GM19351 (cell line): ENCODE data around the gene VASN.

ENCODE experiments used
- ATAC-seq: cut with Tn5 transposase; IDR thresholded peaks from one replicate; pipeline ENCODE4 v1.9.1; 2021; ENCODE audit warnings: mild to moderate bottlenecking, moderate library complexity; ENCODE audit not compliant: unreplicated experiment

Gene VASN

DNA sequence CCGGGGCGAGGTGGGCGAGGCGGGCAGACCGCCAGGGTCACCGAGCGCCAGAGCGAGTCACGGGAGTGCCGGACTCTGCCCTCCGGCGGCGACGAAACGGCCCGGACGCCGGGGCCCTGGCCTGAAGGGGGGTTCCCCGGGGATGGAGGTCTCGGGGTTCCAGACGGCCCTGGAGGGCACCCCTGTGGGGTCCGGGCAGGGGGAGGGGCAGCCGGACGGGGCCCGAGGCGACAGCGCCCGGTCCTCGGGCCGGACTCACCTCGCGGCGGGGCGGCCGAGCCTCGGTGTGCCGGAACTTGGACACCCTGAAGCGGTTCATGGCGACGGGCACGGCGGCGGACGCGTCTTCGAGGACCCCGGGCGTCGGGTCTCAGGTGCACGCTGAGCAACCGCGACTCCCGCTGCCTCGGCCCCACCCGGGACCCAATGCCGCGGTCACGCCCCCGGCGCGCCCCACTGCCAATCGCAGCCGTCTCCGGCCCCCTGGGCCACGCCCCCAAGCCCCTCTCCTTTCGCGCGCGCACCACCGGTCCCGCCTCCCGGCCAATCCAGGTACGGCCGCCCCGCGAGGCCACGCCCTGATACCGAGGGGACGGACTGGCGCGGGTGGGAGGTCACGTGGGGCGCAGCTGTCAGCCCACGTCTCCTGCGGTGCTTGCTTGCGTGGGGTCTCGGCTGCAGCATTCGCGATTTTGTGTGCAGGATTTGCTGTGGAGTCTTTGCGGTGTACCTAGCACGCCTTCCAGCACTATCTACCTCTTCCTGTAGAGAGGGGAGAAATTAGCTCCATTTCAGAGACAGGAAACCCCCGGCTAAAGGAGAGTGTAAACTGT, 44.8 kb downstream of the VASN start, which contains the start of gene CORO7:
Gene CORO7, minus strand, starts transcription at position 397 of the 833 bp plus-strand sequence. Its CDS starts 78 bp downstream, at position 319.
- ATAC-seq: peak; percentile 58

DNA sequence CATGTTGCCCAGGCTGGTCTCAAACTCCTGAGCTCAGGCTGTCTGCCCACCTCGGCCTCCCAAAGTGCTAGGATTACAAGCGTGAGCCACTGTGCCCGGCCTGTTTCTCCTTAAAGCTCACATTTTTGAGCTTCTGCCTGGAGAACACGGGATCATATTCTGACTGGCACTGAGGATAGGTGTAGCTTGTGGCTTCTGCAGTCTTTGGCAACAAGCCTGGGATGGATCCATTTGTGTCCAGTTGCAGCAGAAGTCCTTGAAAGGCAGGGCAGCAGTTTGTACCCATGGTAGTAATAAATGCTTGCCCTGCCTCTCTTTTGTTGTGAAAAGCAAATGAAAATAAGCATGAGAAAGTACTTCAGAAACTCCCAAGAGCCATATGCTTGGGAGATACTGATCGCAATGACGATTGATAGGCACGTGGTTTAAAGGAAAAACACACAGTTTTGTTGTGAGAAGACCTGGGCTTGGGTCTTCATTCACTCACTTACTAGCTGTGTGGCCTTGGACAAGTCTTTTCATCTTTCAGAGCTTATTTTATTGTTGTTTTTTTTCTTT, 47.8 kb downstream of the VASN start:
- no peak for ATAC-seq

DNA sequence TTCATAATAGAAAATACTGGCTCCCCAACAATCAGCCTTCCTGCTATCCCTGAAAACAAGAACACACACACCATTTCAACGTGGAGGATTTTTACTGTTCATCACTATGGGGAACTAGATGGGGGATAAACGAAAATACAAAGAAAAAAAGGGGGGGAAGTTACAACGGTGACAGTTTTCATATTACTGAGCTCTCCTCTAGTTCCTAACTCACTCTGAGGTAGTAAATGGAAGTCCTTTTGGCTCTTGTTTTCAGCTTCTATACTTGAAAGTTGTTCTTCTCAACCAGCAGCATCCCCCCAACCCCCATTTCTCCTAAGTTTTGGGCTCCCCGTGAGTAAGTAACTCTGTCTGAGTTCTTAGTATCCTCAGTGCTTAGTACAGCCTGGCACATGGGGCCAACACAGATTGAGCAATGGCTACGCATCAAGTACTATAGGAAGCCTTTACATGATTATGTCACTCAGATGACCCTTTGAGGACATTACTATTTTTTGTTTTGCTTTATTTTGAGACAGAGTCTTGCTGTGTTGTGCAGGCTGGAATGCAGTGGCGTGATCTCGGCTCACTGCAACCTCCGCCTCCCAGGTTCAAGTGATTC, 49.0 kb downstream of the VASN start:
- ATAC-seq: no peak

DNA sequence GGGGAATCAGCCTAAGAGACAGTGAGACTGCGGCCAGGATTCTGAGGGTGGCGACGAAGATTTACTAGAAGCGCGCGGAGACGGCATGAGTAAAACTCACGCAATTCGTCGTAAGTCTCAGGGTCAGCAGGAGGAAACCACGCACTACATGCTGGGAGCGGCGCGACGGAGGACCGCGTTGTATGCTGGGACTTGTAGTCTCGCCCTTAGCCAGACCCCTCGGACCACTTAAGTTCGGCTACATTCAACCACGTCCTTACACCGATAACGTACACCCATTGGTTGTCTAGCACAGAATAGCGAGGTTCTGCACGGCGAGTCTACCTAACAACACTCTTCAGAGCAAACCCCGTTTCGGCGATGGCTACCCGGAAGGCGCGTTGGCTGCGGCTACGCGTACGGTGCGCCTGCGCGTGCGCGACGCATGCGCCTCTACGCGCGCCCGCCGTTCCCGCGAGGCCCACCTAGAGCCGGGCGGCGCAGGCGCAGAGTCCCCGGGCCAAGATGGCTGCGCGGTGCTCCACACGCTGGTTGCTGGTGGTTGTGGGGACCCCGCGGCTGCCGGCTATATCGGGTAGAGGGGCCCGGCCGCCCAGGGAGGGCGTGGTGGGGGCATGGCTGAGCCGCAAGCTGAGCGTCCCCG, 53.9 kb downstream of the VASN start, which contains the start of gene DNAJA3:
Gene DNAJA3, plus strand, starts transcription at position 491 of the 643 bp plus-strand sequence. Its CDS starts 14 bp downstream, at position 505.
- peak; percentile 90 for ATAC-seq

DNA sequence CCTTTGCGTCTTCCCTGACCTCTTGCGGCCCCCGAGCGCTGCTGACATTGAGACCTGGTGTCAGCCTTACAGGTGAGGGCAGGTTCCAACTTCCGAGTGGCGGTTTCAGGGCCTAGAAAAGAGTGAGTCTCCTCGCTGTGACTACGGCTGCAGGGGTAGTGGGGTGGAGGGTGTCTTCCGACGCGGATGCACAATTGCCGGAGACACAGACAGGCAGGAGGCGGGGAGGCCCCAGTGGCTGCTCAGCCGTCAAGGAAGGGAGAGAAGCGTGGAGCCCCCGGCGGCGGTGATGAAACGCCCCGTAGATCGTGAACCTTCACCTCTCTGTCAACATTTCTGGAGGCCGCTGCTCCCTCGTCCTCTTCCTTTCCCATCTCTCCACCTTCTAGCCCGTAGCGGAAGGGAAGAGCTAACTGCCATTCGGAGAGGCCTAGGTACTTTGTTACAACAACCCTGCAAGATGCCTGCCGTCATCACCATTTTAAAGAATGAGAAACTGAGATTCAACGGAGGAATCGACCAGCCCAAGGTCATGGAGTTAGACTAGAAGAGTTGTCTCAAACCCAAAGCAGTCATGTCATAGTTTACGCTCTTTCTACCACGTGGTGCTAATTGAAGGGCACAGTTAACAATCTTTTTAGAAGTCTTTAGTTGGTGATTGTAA, 54.5 kb downstream of the VASN start:
- ATAC-seq: peak; percentile 24

DNA sequence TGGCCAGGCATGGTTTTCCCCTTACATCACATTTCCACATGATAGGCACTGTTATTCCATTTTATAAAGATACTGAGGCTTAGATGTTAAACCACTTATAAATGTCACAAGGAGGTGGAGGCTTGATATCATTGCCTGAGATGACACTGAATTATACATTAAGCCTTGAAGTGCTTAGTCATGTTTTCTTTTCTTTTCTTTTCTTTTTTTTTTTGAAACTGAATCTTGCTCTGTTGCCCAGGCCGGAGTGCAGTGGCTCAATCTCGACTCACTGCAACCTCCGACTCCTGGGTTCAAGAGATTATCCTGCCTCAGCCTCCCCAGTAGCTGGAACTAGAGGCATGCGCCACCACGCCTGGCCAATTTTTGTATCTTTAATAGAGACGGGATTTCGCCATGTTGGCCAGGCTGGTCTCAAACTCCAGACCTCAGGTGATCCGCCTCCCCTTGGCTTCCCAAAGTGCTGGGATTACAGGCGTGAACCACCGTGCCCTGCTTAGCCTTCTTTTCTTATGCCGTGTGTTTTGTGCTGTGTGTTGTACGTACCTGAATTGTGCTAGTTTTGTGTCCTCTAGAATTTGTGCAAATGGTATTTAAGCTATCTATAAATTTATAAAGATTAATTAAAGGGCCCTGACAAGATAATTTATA, 55.2 kb downstream of the VASN start:
- no peak for ATAC-seq

DNA sequence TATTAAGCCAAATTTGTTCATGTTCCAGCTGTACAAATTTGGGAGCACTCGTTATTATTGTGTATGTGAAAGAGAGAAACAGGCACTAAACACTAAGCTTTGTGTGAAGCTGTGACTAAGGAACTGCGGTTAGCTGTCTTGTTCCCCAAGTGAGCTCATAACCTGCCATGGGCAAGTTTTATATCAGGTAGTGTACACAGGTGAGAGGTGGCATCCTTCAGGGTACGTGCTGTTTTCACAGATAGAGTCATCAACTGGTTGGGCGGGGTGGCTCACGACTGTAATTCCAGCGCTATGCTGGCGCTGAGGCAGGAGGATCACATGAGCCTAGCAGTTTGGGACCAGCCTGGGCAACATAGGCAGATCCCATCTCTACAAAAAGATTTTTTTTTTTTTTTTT, 56.9 kb downstream of the VASN start:
- ATAC-seq: no peak

DNA sequence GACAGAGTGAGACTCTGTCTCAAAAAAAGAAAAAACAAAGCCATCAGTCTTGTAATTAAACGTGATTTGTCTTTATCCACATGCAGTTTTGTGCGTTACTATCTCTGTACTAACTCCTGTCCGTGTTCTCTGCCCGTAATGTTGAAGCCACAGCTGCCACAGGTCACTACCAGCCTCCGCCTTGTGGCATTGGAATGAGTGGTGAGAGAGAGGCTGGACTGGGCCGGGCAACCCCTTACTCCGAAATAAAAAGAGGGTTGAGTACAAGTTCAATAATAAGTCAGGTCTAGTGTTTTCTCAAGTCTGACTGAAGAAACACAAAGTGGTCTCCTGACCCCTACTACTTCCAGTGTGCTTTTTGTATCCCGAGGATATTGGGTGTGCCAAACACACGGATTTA, 59.4 kb downstream of the VASN start:
- ATAC-seq: no peak
